H1 (cell line): ENCODE results near the gene SSB. TPM values are rescaled to one million over a fixed set of nuclear protein-coding genes. Genes with fewer than 3 reads are reported as not detected.
A peak's percentile ranks its signal among the peaks of the same experiment; 100 is the strongest.

Experiments
- CTCF ChIA-PET: fragments of 300-600 bp; sonication (Branson Sonifier 250); formaldehyde crosslinking; loops from one replicate; lab custom pipeline; 2021; ENCODE audit not compliant: partially characterized antibody; lab: Charles Lee
- POLR2A ChIA-PET: fragments of 300-600 bp; sonication (Branson Sonifier 250); formaldehyde crosslinking; loops from one replicate; lab custom pipeline; 2021; ENCODE audit warnings: inconsistent platforms; ENCODE audit not compliant: partially characterized antibody; lab: Charles Lee
- DNase-seq, 2 experiments: peaks; one replicate each; pipeline versions ENCODE4 v3.0.0 to v3.0.0-alpha.2; 2010 to 2022; ENCODE audit warnings: low spot score in 2 of 2, low read depth in 1 of 2, mixed read lengths in 1 of 2
- FAIRE-seq: peaks from 2 replicates; lab custom pipeline; 2011; peaks lifted over from hg19 to GRCh38; lab: Jason Lieb, UNC
- H2AFZ ChIP-seq: 2 replicates; pipeline ENCODE4 v1.8.1; 2012; ENCODE audit warnings: low read length, inconsistent platforms
- H2AK5ac ChIP-seq: 2 replicates; pipeline ENCODE4 v1.6.1; 2013; ENCODE audit warnings: low read depth, low read length
- H2BK120ac ChIP-seq: replicated peaks from 2 replicates; pipeline ENCODE3; 2013; ENCODE audit warnings: low read depth, low read length, inconsistent platforms
- H2BK12ac ChIP-seq: 2 replicates; pipeline ENCODE4 v1.6.1; 2013; ENCODE audit warnings: low read depth, low read length
- H2BK15ac ChIP-seq: 2 replicates; pipeline ENCODE4 v1.6.1; 2013; ENCODE audit warnings: low read length
- H2BK20ac ChIP-seq: 2 replicates; pipeline ENCODE4 v1.6.1; 2013; ENCODE audit warnings: low read length
- H2BK5ac ChIP-seq: 2 replicates; pipeline ENCODE4 v1.6.1; 2013; ENCODE audit warnings: low read depth, low read length
- H3K14ac ChIP-seq: 2 replicates; pipeline ENCODE4 v1.6.1; 2013; ENCODE audit warnings: inconsistent platforms; ENCODE audit not compliant: insufficient read length
- H3K18ac ChIP-seq: 2 replicates; pipeline ENCODE4 v1.6.1; 2013; ENCODE audit warnings: low read length; ENCODE audit errors: extremely low read depth
- H3K23ac ChIP-seq: 2 replicates; pipeline ENCODE4 v1.6.1; 2013; ENCODE audit warnings: inconsistent platforms; ENCODE audit not compliant: insufficient read length
- H3K23me2 ChIP-seq: 2 replicates; pipeline ENCODE4 v1.6.1; 2013; ENCODE audit warnings: low read depth, low read length
- H3K27ac ChIP-seq: 2 replicates; pipeline ENCODE4 v1.6.1; 2011; ENCODE audit warnings: low read depth, low read length, inconsistent platforms
- H3K27me3 ChIP-seq, 4 experiments: replicated peaks in 1 of 4; 1 replicate in 1 of 4; 2 replicates in 3 of 4; pipeline versions ENCODE4 v1.6.1 to v1.8.1; 2011 to 2013; ENCODE audit warnings: low read length in 3 of 4, mild to moderate bottlenecking in 3 of 4, inconsistent platforms in 2 of 4, mixed read lengths in 2 of 4, moderate library complexity in 1 of 4; ENCODE audit not compliant: control insufficient read depth in 3 of 4, insufficient read depth in 3 of 4; ENCODE audit errors: extremely low read depth in 1 of 4
- H3K36me3 ChIP-seq, 4 experiments: 2 replicates each; pipeline versions ENCODE4 v1.6.1 to v1.8.1; 2011 to 2013; ENCODE audit warnings: mild to moderate bottlenecking in 4 of 4, low read length in 3 of 4, moderate library complexity in 2 of 4, control low read depth in 1 of 4, inconsistent platforms in 1 of 4; ENCODE audit not compliant: insufficient read depth in 4 of 4, control insufficient read depth in 2 of 4
- H3K4ac ChIP-seq: replicated peaks from 2 replicates; pipeline ENCODE3; 2013; ENCODE audit warnings: low read length, low read depth, mixed read lengths, inconsistent platforms; ENCODE audit not compliant: insufficient read length
- H3K4me1 ChIP-seq, 4 experiments: replicated peaks in 1 of 4; 1 replicate in 1 of 4; 2 replicates in 3 of 4; pipeline versions ENCODE4 v1.6.1 to v1.8.1; 2011 to 2013; ENCODE audit warnings: low read length in 3 of 4, inconsistent platforms in 2 of 4, mixed read lengths in 1 of 4; ENCODE audit not compliant: insufficient read depth in 4 of 4, control insufficient read depth in 3 of 4
- H3K4me2 ChIP-seq, 2 experiments: 2 replicates each; pipeline versions ENCODE4 v1.6.1 to v1.8.1; 2011 to 2013; ENCODE audit warnings: low read depth in 2 of 2, low read length in 2 of 2, control low read depth in 1 of 2, inconsistent platforms in 1 of 2, mild to moderate bottlenecking in 1 of 2; ENCODE audit not compliant: insufficient read depth in 1 of 2
- H3K4me3 ChIP-seq, 4 experiments: fragments of 200-600, 300-600 bp in 1 of 4; sonication (generic), shearing (Covaris generic), sonication (Bioruptor Twin) in 1 of 4; 2 replicates each; pipeline versions ENCODE4 v1.5.1 to v1.8.1; 2011 to 2016; ENCODE audit warnings: low read length in 4 of 4, low read depth in 3 of 4, control low read depth in 2 of 4, inconsistent platforms in 2 of 4, mild to moderate bottlenecking in 2 of 4, mixed read lengths in 1 of 4, moderate library complexity in 1 of 4; ENCODE audit not compliant: insufficient read depth in 2 of 4; ENCODE audit errors: extremely low read depth in 1 of 4
- H3K56ac ChIP-seq: replicated peaks from 2 replicates; pipeline ENCODE3; 2013; ENCODE audit warnings: low read depth, mild to moderate bottlenecking, mixed read lengths, low read length, inconsistent platforms; ENCODE audit not compliant: insufficient read length
- H3K79me1 ChIP-seq: 2 replicates; pipeline ENCODE4 v1.6.1; 2013; ENCODE audit warnings: low read depth, low read length, control low read depth
- H3K79me2 ChIP-seq, 2 experiments: 2 replicates each; pipeline versions ENCODE4 v1.6.1 to v1.8.1; 2012 to 2013; ENCODE audit warnings: low read length in 2 of 2, mild to moderate bottlenecking in 2 of 2, inconsistent platforms in 1 of 2; ENCODE audit not compliant: insufficient read depth in 2 of 2, control insufficient read depth in 1 of 2
- H3K9ac ChIP-seq, 4 experiments: replicated peaks in 1 of 4; 1 replicate in 1 of 4; 2 replicates in 3 of 4; pipeline versions ENCODE4 v1.6.1 to v1.8.1; 2011 to 2013; ENCODE audit warnings: low read depth in 3 of 4, low read length in 3 of 4, control low read depth in 2 of 4, mild to moderate bottlenecking in 2 of 4, moderate library complexity in 2 of 4, inconsistent platforms in 1 of 4; ENCODE audit errors: extremely low read depth in 1 of 4
- H3K9me3 ChIP-seq, 2 experiments: 2 replicates each; pipeline versions ENCODE4 v1.6.1 to v1.8.1; 2012 to 2013; ENCODE audit warnings: mild to moderate bottlenecking in 2 of 2, moderate library complexity in 2 of 2, control low read depth in 1 of 2, inconsistent platforms in 1 of 2, low read depth in 1 of 2, low read length in 1 of 2, mixed read lengths in 1 of 2; ENCODE audit not compliant: insufficient read depth in 2 of 2
- H4K20me1 ChIP-seq, 2 experiments: replicated peaks in 1 of 2; 2 replicates each; pipeline versions ENCODE3 to v1.8.1; 2011 to 2013; ENCODE audit warnings: inconsistent platforms in 2 of 2, low read length in 2 of 2, mild to moderate bottlenecking in 1 of 2; ENCODE audit not compliant: insufficient read depth in 2 of 2, control insufficient read depth in 1 of 2
- H4K5ac ChIP-seq: 2 replicates; pipeline ENCODE4 v1.6.1; 2013; ENCODE audit warnings: low read length, low read depth, mixed read lengths, inconsistent platforms; ENCODE audit not compliant: insufficient read length
- H4K8ac ChIP-seq: 2 replicates; pipeline ENCODE4 v1.8.0; 2013; ENCODE audit warnings: mild to moderate bottlenecking, moderate library complexity, low read length, inconsistent platforms; ENCODE audit not compliant: insufficient read depth; ENCODE audit errors: extremely low read depth
- H4K91ac ChIP-seq: replicated peaks from 2 replicates; pipeline ENCODE3; 2013; ENCODE audit warnings: low read length, mixed read lengths, inconsistent platforms; ENCODE audit not compliant: insufficient read length
- CEBPB ChIP-seq: IDR thresholded peaks from 2 replicates; pipeline ENCODE4 v1.6.1; 2012; ENCODE audit warnings: low read depth, low read length
- CHD1 ChIP-seq: IDR thresholded peaks from 2 replicates; pipeline ENCODE4 v1.6.1; 2012; ENCODE audit warnings: low read depth, low read length, improper control_type of control experiment
- CTCF ChIP-seq, 3 experiments: IDR thresholded peaks; 1 replicate in 2 of 3; 2 replicates in 1 of 3; pipeline versions ENCODE4 v1.5.1 to v1.6.1; 2011; ENCODE audit warnings: low read length in 3 of 3, mild to moderate bottlenecking in 3 of 3, inconsistent platforms in 2 of 3, low read depth in 1 of 3, moderate library complexity in 1 of 3; ENCODE audit not compliant: insufficient read depth in 1 of 3; ENCODE audit errors: control extremely low read depth in 1 of 3
- JUND ChIP-seq: IDR thresholded peaks from 2 replicates; pipeline ENCODE4 v1.6.1; 2011; ENCODE audit warnings: mild to moderate bottlenecking, improper control_type of control experiment, low read length
- KDM1A ChIP-seq: fragments of 200-600, 300-600 bp; sonication (generic); IDR thresholded peaks from 2 replicates; pipeline ENCODE4 v1.7.1; 2016; ENCODE audit warnings: mild to moderate bottlenecking, low read length, borderline replicate concordance
- KDM5A ChIP-seq: fragments of 200-600 bp; IDR thresholded peaks from 2 replicates; pipeline ENCODE4 v1.7.1; 2012; ENCODE audit warnings: mild to moderate bottlenecking, low read length, inconsistent platforms, mixed read lengths
- NANOG ChIP-seq: IDR thresholded peaks from 2 replicates; pipeline ENCODE4 v1.6.1; 2011; ENCODE audit warnings: low read length, low read depth, mild to moderate bottlenecking, inconsistent platforms; ENCODE audit not compliant: insufficient read depth, poor library complexity, severe bottlenecking
- SAP30 ChIP-seq: fragments of 300-600 bp; sonication (generic); IDR thresholded peaks from 2 replicates; pipeline ENCODE4 v1.7.1; 2012; ENCODE audit warnings: low read length, moderate library complexity, mild to moderate bottlenecking, inconsistent platforms; ENCODE audit not compliant: insufficient read depth, insufficient replicate concordance
- SIRT6 ChIP-seq: IDR thresholded peaks from one replicate; pipeline ENCODE4 v1.7.1; 2012; ENCODE audit warnings: low read length, inconsistent platforms
- WGBS, 2 experiments: shearing (Covaris generic) in 1 of 2; methylation state at CpG; one replicate each; pipeline versions ENCODE4 v1.1.6 to v1.1.7; 2013 to 2015; ENCODE audit warnings: low lambda C conversion rate in 2 of 2, mixed read lengths in 2 of 2, inconsistent platforms in 1 of 2, low coverage in 1 of 2, missing lambda C conversion rate in 1 of 2; ENCODE audit not compliant: insufficient replicate concordance in 2 of 2, insufficient coverage in 1 of 2, insufficient read length in 1 of 2; ENCODE audit errors: extremely low coverage in 1 of 2, missing lambda C conversion rate in 1 of 2; 5-methylcytosine and 5-hydroxymethylcytosine counted together
- polyA plus RNA-seq, 7 experiments: library from polyadenylated mRNA; depleted of rRNA in 3 of 7; stranded (reverse) in 5 of 7; unstranded in 2 of 7; fragments of >200 nt in 5 of 7; fragments of 200-250 nt in 2 of 7; gene quantifications; 1 replicate in 5 of 7; 2 replicates in 1 of 7; 4 replicates in 1 of 7; pipeline versions ENCODE4 v1.2.1 to v1.2.3, GENCODE V29; 2011 to 2013; ENCODE audit warnings: missing spikeins in 2 of 7, mixed read lengths in 2 of 7
- total RNA-seq: library from RNA; stranded (reverse); fragmentation: NEBNext Ultra II Directional; extraction: Animal tissue kit (Norgen Biotek cat#: 25700); gene quantifications from 2 replicates; pipeline ENCODE4 v1.2.1, GENCODE V29; 2021

The SSB gene
- total and polyA plus RNA-seq, 2 of the 8 experiments (the other 6 are each of a cell fraction or from before 2014, with no cell fraction given), result 60.8 to 270 TPM

GRCh38 chr2:169767243-169767888 is 31.3 kb upstream of the SSB start:
- Histone ChIP-seq H2BK12ac (peak overlapping the region; percentile 1; the same call in 1 of the 2 replicates), H3K18ac (no peak overlapping the region), H3K14ac (no peak overlapping the region), H3K36me3 (peaks cover 0 to 4% (median 0%) of the 10 kb centered on the region in 4 experiments; a peak in 1 of 8 replicates), H2BK120ac (no peak overlapping the region), H2AFZ (no peak overlapping the region), H4K8ac (peak overlapping the region; percentile 19; the same call in 1 of the 2 replicates), H3K27me3 (no peaks in the 10 kb centered on the region), H2BK5ac (no peak overlapping the region), H2AK5ac (no peak overlapping the region; the same call in 1 of the 2 replicates), H4K5ac (no peak overlapping the region), H3K4me1 (no peaks in the 10 kb centered on the region), H4K20me1 (no peaks in the 10 kb centered on the region), H3K4ac (no peak overlapping the region), H3K9ac (no peak overlapping the region), H3K79me2 (no peaks in the 10 kb centered on the region), H3K23me2 (no peaks in the 10 kb centered on the region), H3K9me3 (no peaks in the 10 kb centered on the region; a peak in 1 of 4 replicates), H3K56ac (no peak overlapping the region), H2BK20ac (no peak overlapping the region), H3K79me1 (no peaks in the 10 kb centered on the region), H3K27ac (no peak overlapping the region), H3K23ac (no peak overlapping the region), H4K91ac (no peak overlapping the region), H2BK15ac (no peak overlapping the region; the same call in 1 of the 2 replicates), H3K4me3 (no peak overlapping the region), H3K4me2 (no peak overlapping the region; a peak in 1 of 4 replicates)
- DNase-seq, result peak in 1 of 2 experiments; percentile 57
- CTCF ChIA-PET, result interaction anchor here (0.6 to 0.9 kb wide), 3 partner anchors 54 to 75 kb away, joined by 3 to 4 read pairs (median 3); no protein-coding TSS in a partner anchor
- 48% methylated on average over 12 of the region's 12 CpGs; no CpG with 5 or more reads in 1 of the 2 experiments for WGBS, 2 experiments
- POLR2A ChIA-PET, result no interaction called here
- peak; percentile 55 for FAIRE-seq
- TF ChIP-seq CHD1 (no peak), NANOG (no peak), CTCF (IDR thresholded peaks at IDR 0.05; ENCODE audit: control extremely low read depth in 1 of 3, insufficient read depth in 1 of 3, low read depth in 1 of 3, low read length in 3 of 3) (peak; percentile 29 to 77 (median 62)), KDM5A (no peak), JUND (no peak), KDM1A (no peak), SAP30 (no peak), SIRT6 (no peak), CEBPB (no peak)
